CD14-positive monocyte (primary cell): ENCODE measurements around the gene C16orf74. TPM values are rescaled to one million over a fixed set of nuclear protein-coding genes. Genes with fewer than 3 reads are reported as not detected.

Experiments used
- DNase-seq, 3 donors: peaks; one replicate each; pipeline ENCODE4 v3.0.0-alpha.2; 2011 to 2022
- H2AFZ ChIP-seq: 2 replicates; pipeline ENCODE4 v1.6.0; 2012; ENCODE audit warnings: mild to moderate bottlenecking, low read depth, low read length, inconsistent platforms; ENCODE audit not compliant: insufficient read depth, poor library complexity, severe bottlenecking
- H3K27ac ChIP-seq, 2 donors: 1 replicate in 1 of 2; 2 replicates in 1 of 2; pipeline ENCODE4 v1.5.1; 2012 to 2013; ENCODE audit warnings: low read length in 2 of 2, control low read depth in 1 of 2, inconsistent platforms in 1 of 2, low read depth in 1 of 2, mild to moderate bottlenecking in 1 of 2
- H3K27me3 ChIP-seq, 2 donors: one replicate each; pipeline versions ENCODE4 v1.6.0 to v1.6.1; 2011 to 2013; ENCODE audit warnings: low read length in 2 of 2; ENCODE audit not compliant: control insufficient read depth in 2 of 2, insufficient read depth in 2 of 2
- H3K36me3 ChIP-seq, 2 donors: replicated peaks in 1 of 2; 1 replicate in 1 of 2; 2 replicates in 1 of 2; pipeline versions ENCODE4 v1.5.1 to v1.6.1; 2012 to 2013; ENCODE audit warnings: low read length in 2 of 2, control low read depth in 1 of 2, inconsistent platforms in 1 of 2, mild to moderate bottlenecking in 1 of 2; ENCODE audit not compliant: insufficient read depth in 2 of 2, control insufficient read depth in 1 of 2
- H3K4me1 ChIP-seq, 2 donors: 1 replicate in 1 of 2; 2 replicates in 1 of 2; pipeline versions ENCODE4 v1.5.1 to v1.6.1; 2012 to 2013; ENCODE audit warnings: low read length in 2 of 2, control low read depth in 1 of 2, inconsistent platforms in 1 of 2, mild to moderate bottlenecking in 1 of 2, moderate library complexity in 1 of 2; ENCODE audit not compliant: insufficient read depth in 2 of 2, control insufficient read depth in 1 of 2
- H3K4me2 ChIP-seq: replicated peaks from 2 replicates; pipeline ENCODE3; 2012; ENCODE audit warnings: low read length, moderate library complexity, mild to moderate bottlenecking; ENCODE audit not compliant: poor library complexity, severe bottlenecking; ENCODE audit errors: extremely low read depth
- H3K4me3 ChIP-seq, 3 experiments: fragments of 200-600 bp in 1 of 3; sonication (generic) in 1 of 3; replicated peaks in 1 of 3; 1 replicate in 2 of 3; 2 replicates in 1 of 3; pipeline ENCODE4 v1.5.1; 2011 to 2013; ENCODE audit warnings: low read length in 3 of 3, mild to moderate bottlenecking in 3 of 3, control low read depth in 2 of 3, low read depth in 2 of 3, inconsistent platforms in 1 of 3, moderate library complexity in 1 of 3
- H3K79me2 ChIP-seq: 2 replicates; pipeline ENCODE4 v1.6.0; 2012; ENCODE audit warnings: mild to moderate bottlenecking, control low read depth, inconsistent platforms, low read length, moderate library complexity; ENCODE audit not compliant: insufficient read depth
- H3K9ac ChIP-seq: 2 replicates; pipeline ENCODE4 v1.6.0; 2017; ENCODE audit warnings: low read length, mild to moderate bottlenecking; ENCODE audit not compliant: insufficient read depth, poor library complexity, severe bottlenecking
- H3K9me3 ChIP-seq, 2 donors: replicated peaks in 1 of 2; 1 replicate in 1 of 2; 2 replicates in 1 of 2; pipeline versions ENCODE4 v1.5.1 to v1.6.1; 2012 to 2013; ENCODE audit warnings: low read length in 2 of 2, control low read depth in 1 of 2; ENCODE audit not compliant: control insufficient read depth in 1 of 2, insufficient read depth in 1 of 2
- H4K20me1 ChIP-seq: 2 replicates; pipeline ENCODE4 v1.6.0; 2012; ENCODE audit warnings: mild to moderate bottlenecking, low read length, control low read depth, moderate library complexity; ENCODE audit not compliant: insufficient read depth
- H3K27ac Mint-ChIP-seq, 7 donors: one replicate each; pipeline ENCODE4 v1.8.0; 2020; ENCODE audit warnings: mild to moderate bottlenecking in 7 of 7, mixed read lengths in 7 of 7, moderate library complexity in 6 of 7, inconsistent platforms in 2 of 7
- H3K27me3 Mint-ChIP-seq, 3 donors: one replicate each; pipeline ENCODE4 v1.8.0; 2021 to 2022; ENCODE audit warnings: low read depth in 3 of 3, mild to moderate bottlenecking in 3 of 3, mixed read lengths in 3 of 3, moderate library complexity in 3 of 3, inconsistent platforms in 1 of 3
- H3K36me3 Mint-ChIP-seq, 2 donors: one replicate each; pipeline ENCODE4 v1.8.0; 2020; ENCODE audit warnings: mixed read lengths in 2 of 2, inconsistent platforms in 1 of 2, mild to moderate bottlenecking in 1 of 2
- H3K4me1 Mint-ChIP-seq: one replicate; pipeline ENCODE4 v1.8.0; 2020; ENCODE audit warnings: mild to moderate bottlenecking, mixed read lengths
- H3K4me3 Mint-ChIP-seq, 2 donors: one replicate each; pipeline ENCODE4 v1.8.0; 2020; ENCODE audit warnings: mild to moderate bottlenecking in 2 of 2, mixed read lengths in 2 of 2, moderate library complexity in 1 of 2
- H3K9me3 Mint-ChIP-seq, 7 donors: one replicate each; pipeline ENCODE4 v1.8.0; 2020 to 2022; ENCODE audit warnings: mixed read lengths in 7 of 7, mild to moderate bottlenecking in 6 of 7, moderate library complexity in 6 of 7, inconsistent platforms in 2 of 7
- WGBS: methylation state at CpG from one replicate; pipeline ENCODE4 v1.1.5; 2013; ENCODE audit warnings: missing lambda C conversion rate; ENCODE audit not compliant: insufficient coverage; 5-methylcytosine and 5-hydroxymethylcytosine counted together
- intact Hi-C, 2 donors: fragments of 100-400 bp; cut with micrococcal nuclease; formaldehyde crosslinking; loops; one replicate each; pipeline versions ENCODE4 v1.15.0 to v1.15.1; 2023
- polyA plus RNA-seq, 3 donors: library from polyadenylated mRNA; depleted of rRNA in 1 of 3; unstranded in 2 of 3; stranded (reverse) in 1 of 3; fragments of 300-500 nt in 2 of 3; fragments of >200 nt in 1 of 3; fragmentation: Illumina TruSeq in 2 of 3; gene quantifications; 1 replicate in 2 of 3; 2 replicates in 1 of 3; pipeline ENCODE4 v1.2.3, GENCODE V29; 2012 to 2021
- TF ChIP-seq, protein P1 (sequence below): fragments of 200-600 bp; IDR thresholded peaks from one replicate; pipeline ENCODE4 v1.8.0; 2022; ENCODE audit warnings: antibody characterized with exemption, mild to moderate bottlenecking

Gene C16orf74
- polyA plus RNA-seq, 3 donors, result 11.3 to 26.6 (median 24.1) TPM

DNA sequence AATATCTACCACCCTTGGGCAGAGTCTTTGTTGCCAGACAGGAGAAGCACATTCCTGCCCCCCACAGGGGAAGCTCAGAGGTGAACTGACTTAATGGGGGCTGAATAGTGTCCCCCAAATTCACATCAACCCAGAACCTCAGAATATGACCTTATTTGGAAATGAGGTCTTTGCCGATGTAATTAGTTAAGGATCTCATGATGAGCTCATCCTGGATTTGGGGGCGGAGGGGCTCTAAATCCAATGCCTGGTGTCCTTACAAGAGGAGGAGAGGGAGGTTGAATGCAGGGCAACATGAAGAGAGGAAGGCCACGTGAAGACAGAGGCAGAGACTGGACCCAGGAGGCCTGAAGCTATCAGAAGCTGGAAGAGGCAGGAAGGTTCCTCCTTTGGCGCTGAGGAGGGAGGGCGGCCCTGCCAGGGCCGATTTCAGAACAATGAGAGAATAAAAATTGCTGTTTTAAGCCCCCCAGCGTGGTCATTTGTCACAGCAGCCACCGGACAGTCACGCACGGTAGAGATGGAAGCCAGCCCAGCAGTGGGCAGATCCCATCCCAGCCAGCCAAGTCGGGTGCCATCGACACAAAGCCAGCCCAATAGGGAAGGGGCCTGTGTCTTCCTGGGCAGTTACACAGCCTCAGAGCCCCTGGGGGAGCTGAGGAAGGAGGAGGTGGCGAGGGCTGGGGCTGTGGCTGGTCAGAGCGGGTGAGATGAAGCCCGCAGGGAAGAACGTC, 21.3 kb downstream of the C16orf74 start:
- H3K4me1 ChIP-seq, result peaks cover 60 to 63% of the 10 kb centered on the region in 2 donors
- Mint-ChIP-seq H3K27ac (peak overlapping the region; percentile 91 to 97 (median 93)), H3K36me3 (peaks cover 20 to 21% of the 10 kb centered on the region in 2 donors), H3K4me1 (peaks cover 59% of the 10 kb centered on the region), H3K4me3 (peak overlapping the region; percentile 75 to 86), H3K27me3 (peaks cover 0 to 1% (median 0%) of the 10 kb centered on the region in 3 donors), H3K9me3 (no peaks in the 10 kb centered on the region)
- H3K79me2 ChIP-seq, result peaks cover 61% of the 10 kb centered on the region
- TF ChIP-seq, protein P1, sequence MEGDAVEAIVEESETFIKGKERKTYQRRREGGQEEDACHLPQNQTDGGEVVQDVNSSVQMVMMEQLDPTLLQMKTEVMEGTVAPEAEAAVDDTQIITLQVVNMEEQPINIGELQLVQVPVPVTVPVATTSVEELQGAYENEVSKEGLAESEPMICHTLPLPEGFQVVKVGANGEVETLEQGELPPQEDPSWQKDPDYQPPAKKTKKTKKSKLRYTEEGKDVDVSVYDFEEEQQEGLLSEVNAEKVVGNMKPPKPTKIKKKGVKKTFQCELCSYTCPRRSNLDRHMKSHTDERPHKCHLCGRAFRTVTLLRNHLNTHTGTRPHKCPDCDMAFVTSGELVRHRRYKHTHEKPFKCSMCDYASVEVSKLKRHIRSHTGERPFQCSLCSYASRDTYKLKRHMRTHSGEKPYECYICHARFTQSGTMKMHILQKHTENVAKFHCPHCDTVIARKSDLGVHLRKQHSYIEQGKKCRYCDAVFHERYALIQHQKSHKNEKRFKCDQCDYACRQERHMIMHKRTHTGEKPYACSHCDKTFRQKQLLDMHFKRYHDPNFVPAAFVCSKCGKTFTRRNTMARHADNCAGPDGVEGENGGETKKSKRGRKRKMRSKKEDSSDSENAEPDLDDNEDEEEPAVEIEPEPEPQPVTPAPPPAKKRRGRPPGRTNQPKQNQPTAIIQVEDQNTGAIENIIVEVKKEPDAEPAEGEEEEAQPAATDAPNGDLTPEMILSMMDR, result no peak
- intact Hi-C loops, result loop anchor here in 1 of 2 donors (10.0 kb wide), 1 partner anchor 185 kb away; no protein-coding TSS in a partner anchor
- 29% methylated on average over 12 of the region's 16 CpGs for WGBS
- peak overlapping the region; percentile 79 for H2AFZ ChIP-seq
- peak overlapping the region; percentile 5 to 62 (median 9) for H3K4me3 ChIP-seq
- H3K4me2 ChIP-seq, result peak overlapping the region; percentile 71
- H3K36me3 ChIP-seq, result peaks cover 11 to 19% of the 10 kb centered on the region in 2 donors
- peak overlapping the region; percentile 66 for H3K9ac ChIP-seq
- H3K27ac ChIP-seq, result peak overlapping the region; percentile 82 to 93
- H3K9me3 ChIP-seq, result no peaks in the 10 kb centered on the region
- DNase-seq, result peak in 2 of 3 donors; percentile 7 to 18
- H4K20me1 ChIP-seq, result no peaks in the 10 kb centered on the region
- no peaks in the 10 kb centered on the region for H3K27me3 ChIP-seq

DNA sequence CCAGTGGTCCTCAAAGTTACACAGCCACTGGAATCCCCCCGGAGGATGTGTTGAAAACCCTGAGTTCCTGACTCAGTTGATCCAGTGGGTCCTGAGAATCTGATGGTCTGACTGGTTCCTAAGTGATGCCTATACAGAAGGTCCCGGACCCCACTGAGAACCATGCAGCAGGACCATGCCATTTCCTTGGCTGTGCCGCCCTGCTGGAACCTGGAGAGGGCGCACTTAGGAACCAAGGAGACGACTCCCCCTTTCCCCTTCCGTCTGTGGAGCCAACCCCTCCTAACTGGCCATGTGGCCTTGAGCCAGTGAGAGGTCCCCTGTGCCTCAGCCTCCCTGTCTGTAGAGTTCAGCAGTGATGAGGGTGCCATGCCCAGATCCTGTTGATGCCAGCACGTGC, 22.0 kb downstream of the C16orf74 start:
- Mint-ChIP-seq H3K4me1 (peaks cover 52% of the 10 kb centered on the region), H3K9me3 (no peaks in the 10 kb centered on the region), H3K27ac (peak overlapping the region in 6 of 7 donors; percentile 91 to 97 (median 94)), H3K4me3 (no peak overlapping the region), H3K27me3 (peaks cover 0 to 4% (median 2%) of the 10 kb centered on the region in 3 donors), H3K36me3 (peaks cover 24 to 28% of the 10 kb centered on the region in 2 donors)
- peaks cover 55% of the 10 kb centered on the region for H3K79me2 ChIP-seq
- intact Hi-C loops, result no loop called here
- TF ChIP-seq, protein P1, result peak; percentile 47
- H3K4me1 ChIP-seq, result peaks cover 52 to 55% of the 10 kb centered on the region in 2 donors
- no peaks in the 10 kb centered on the region for H3K9me3 ChIP-seq
- DNase-seq, result no peak
- H3K27me3 ChIP-seq, result no peaks in the 10 kb centered on the region
- peak overlapping the region in 1 of 3 experiments; percentile 62 for H3K4me3 ChIP-seq
- H3K36me3 ChIP-seq, result peaks cover 14 to 19% of the 10 kb centered on the region in 2 donors
- H3K4me2 ChIP-seq, result no peak overlapping the region
- WGBS, result 97% methylated on average over 3 of the region's 7 CpGs
- no peaks in the 10 kb centered on the region for H4K20me1 ChIP-seq
- H2AFZ ChIP-seq, result peak overlapping the region; percentile 79
- no peak overlapping the region for H3K9ac ChIP-seq
- H3K27ac ChIP-seq, result peak overlapping the region; percentile 82 to 93
